ENCODE results near the gene ANKRD30BL. TPM values are rescaled to one million over a fixed set of nuclear protein-coding genes. Genes with fewer than 3 reads are reported as not detected.
A peak's percentile ranks its signal among the peaks of the same experiment; 100 is the strongest.
"Not testable (repeated sequence)": the region's sequence is repeated elsewhere in the genome, so short reads cannot be mapped to it uniquely, and the experiment has no call there.

The ANKRD30BL gene
- total RNA-seq (under 1 TPM in 1 of 2 experiments, not detected in 1; 0.39 TPM), polyA plus RNA-seq (not detected), total RNA-seq (0 to 0.17 (median 0) reads per million in 6 experiments)

- peak within 1 kb of the TSS in 2 of 10 donors; percentile 51 to 58 for H3K4me3 Mint-ChIP-seq
- H3K27ac Mint-ChIP-seq, H3K9me3 Mint-ChIP-seq, POLR2A ChIA-PET, H3K36me3 Mint-ChIP-seq, ATAC-seq, DNase-seq, H3K4me1 Mint-ChIP-seq, H3K27me3 Mint-ChIP-seq: not testable (repeated sequence)
Observed at GRCh38 chr2:132161161-132162124, at the start of gene ANKRD30BL. TSS of gene ANKRD30BL (minus strand) at chr2:132161952. CDS start at chr2:132161705, 247 bp downstream.

- H3K4me1 Mint-ChIP-seq, H3K27me3 Mint-ChIP-seq, DNase-seq, ATAC-seq, H3K36me3 Mint-ChIP-seq, POLR2A ChIA-PET, H3K9me3 Mint-ChIP-seq: not testable (repeated sequence)
- H3K4me3 Mint-ChIP-seq: peak overlapping the region in 1 of 10 donors; percentile 5
- peak overlapping the region in 1 of 10 donors; percentile 73 for H3K27ac Mint-ChIP-seq
Observed at GRCh38 chr2:132202866-132203265, 41.1 kb upstream of the ANKRD30BL start.

GRCh38 chr2:132192854-132193253, 31.1 kb upstream of the ANKRD30BL start:
- POLR2A ChIA-PET, H3K27ac Mint-ChIP-seq, H3K36me3 Mint-ChIP-seq, DNase-seq, H3K4me1 Mint-ChIP-seq, ATAC-seq, H3K27me3 Mint-ChIP-seq, H3K4me3 Mint-ChIP-seq, H3K9me3 Mint-ChIP-seq: not testable (repeated sequence)

GRCh38 chr2:132167100-132167499, 5.3 kb upstream of the ANKRD30BL start:
- H3K27me3 Mint-ChIP-seq, H3K36me3 Mint-ChIP-seq, H3K4me1 Mint-ChIP-seq, H3K4me3 Mint-ChIP-seq, DNase-seq, POLR2A ChIA-PET, H3K27ac Mint-ChIP-seq, ATAC-seq, H3K9me3 Mint-ChIP-seq: not testable (repeated sequence)

- H3K4me1 Mint-ChIP-seq, H3K27ac Mint-ChIP-seq, H3K27me3 Mint-ChIP-seq, H3K4me3 Mint-ChIP-seq, H3K9me3 Mint-ChIP-seq, POLR2A ChIA-PET, ATAC-seq, H3K36me3 Mint-ChIP-seq, DNase-seq: not testable (repeated sequence)
Observed at GRCh38 chr2:132162125-132162660, 441 bp upstream of the ANKRD30BL start.

GRCh38 chr2:132146774-132147173, 15.0 kb downstream of the ANKRD30BL start:
- POLR2A ChIA-PET, H3K27ac Mint-ChIP-seq: not testable (repeated sequence)

More at GRCh38 chr2:132146774-132147173, 15.0 kb downstream of the ANKRD30BL start:
- not testable (repeated sequence) for ATAC-seq, H3K9me3 Mint-ChIP-seq, H3K27me3 Mint-ChIP-seq, H3K4me1 Mint-ChIP-seq, H3K4me3 Mint-ChIP-seq, H3K36me3 Mint-ChIP-seq
- DNase-seq: peak in 3 of 10 donors; percentile 0 to 24 (median 6)
